Lung microvascular endothelial cell (primary cell): ENCODE measurements around the gene PEDS1. TPM values are rescaled to one million over a fixed set of nuclear protein-coding genes. Genes with fewer than 3 reads are reported as not detected.
"Not testable (repeated sequence)": the region's sequence is repeated elsewhere in the genome, so short reads cannot be mapped to it uniquely, and the experiment has no call there.

Experiments used
- DNase-seq, 2 donors: peaks; one replicate each; pipeline versions ENCODE4 v3.0.0 to v3.0.0-alpha.2; 2010; ENCODE audit warnings: low read depth in 2 of 2
- total RNA-seq: library from RNA; depleted of rRNA; stranded (reverse); fragments of >200 nt; gene quantifications from 2 replicates; pipeline ENCODE4 v1.2.1, GENCODE V29; 2014

Gene PEDS1
- total RNA-seq, 1 donor from 2014 or later, result 11.9 TPM

GRCh38 chr20:50115041-50115512 is 38.4 kb downstream of the PEDS1 start:
- no peak for DNase-seq

GRCh38 chr20:50113420-50114224 is 39.9 kb downstream of the PEDS1 start:
- no peak for DNase-seq

- DNase-seq, result peak; percentile 93
These were observed 40.8 kb downstream of the PEDS1 start, which contains the start of gene UBE2V1 for GRCh38 chr20:50112512-50113419. UBE2V1 (minus strand) TSS chr20:50113150; CDS start chr20:50113128, 22 bp downstream.

- DNase-seq, result no peak
These were observed 41.6 kb downstream of the PEDS1 start for GRCh38 chr20:50111829-50112495.

GRCh38 chr20:50111120-50111828 is 42.2 kb downstream of the PEDS1 start:
- peak in 1 of 2 donors; percentile 61 for DNase-seq

- DNase-seq, result peak; percentile 63 to 85
These were observed 43.1 kb downstream of the PEDS1 start for GRCh38 chr20:50110141-50111047.

- DNase-seq, result peak in 1 of 2 donors; percentile 42
These were observed 44.8 kb downstream of the PEDS1 start for GRCh38 chr20:50108556-50109235.

GRCh38 chr20:50107796-50108331 is 45.7 kb downstream of the PEDS1 start:
- DNase-seq, result no peak

GRCh38 chr20:50107086-50107660 is 46.4 kb downstream of the PEDS1 start:
- DNase-seq, result peak in 1 of 2 donors; percentile 84

- not testable (repeated sequence) for DNase-seq
These were observed 46.9 kb downstream of the PEDS1 start for GRCh38 chr20:50106669-50107068.

Other genes starting within 250 kb of the PEDS1 start
- gene SPATA2, start 238.2 kb downstream of the PEDS1 start, total RNA-seq, result 0.65 and 0.99 TPM in 2 replicates
- 25.9 and 37.3 TPM in 2 replicates for gene RNF114, start 217.3 kb downstream of the PEDS1 start, total RNA-seq
- gene SNAI1, start 170.7 kb downstream of the PEDS1 start, total RNA-seq, result 1.1 and 1.8 TPM in 2 replicates
- gene UBE2V1, start 40.6 kb downstream of the PEDS1 start, total RNA-seq, result 21.0 and 26.2 TPM in 2 replicates
- 8.5 and 35.9 TPM in 2 replicates for gene CEBPB, start 37.1 kb upstream of the PEDS1 start, total RNA-seq